ENCODE results near the gene AVL9. TPM values are rescaled to one million over a fixed set of nuclear protein-coding genes. Genes with fewer than 3 reads are reported as not detected.
"Not testable (repeated sequence)": the region's sequence is repeated elsewhere in the genome, so short reads cannot be mapped to it uniquely, and the experiment has no call there.

Gene AVL9
- total and polyA plus RNA-seq, 8 donors: 4.6 to 23.4 (median 17.2) TPM

DNA sequence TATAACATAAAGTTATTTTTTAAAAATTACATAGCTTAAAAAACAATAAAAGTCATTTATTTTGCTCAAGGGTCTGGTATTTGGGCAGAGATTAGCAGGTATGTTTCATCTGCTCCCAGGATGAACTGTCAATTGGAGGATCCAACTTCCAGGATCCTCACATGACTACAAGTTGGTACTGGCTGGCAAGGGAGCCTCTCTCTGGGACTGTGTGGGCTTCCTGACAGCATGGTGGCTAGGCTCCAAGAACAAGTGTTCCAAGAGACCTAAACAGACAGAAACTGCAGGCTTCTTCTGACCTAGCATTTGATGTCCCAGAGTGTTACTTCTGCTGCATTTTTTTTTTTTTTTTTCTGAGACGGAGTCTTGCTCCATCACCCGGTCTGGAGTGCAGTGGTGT is 107.2 kb downstream of the AVL9 start:
- FAIRE-seq (no peak), DNase-seq (no peak), ATAC-seq (no peak)
- Histone ChIP-seq H3K36me3 (no peaks in the 10 kb centered on the region), H3K27me3 (no peaks in the 10 kb centered on the region), H3K27ac (no peak overlapping the region), H3K4me3 (no peak overlapping the region), H3K4me1 (no peaks in the 10 kb centered on the region), H3K9me3 (no peaks in the 10 kb centered on the region)
- no peak for TF ChIP-seq CTCF (IDR thresholded peaks at IDR 0.05)
- intact Hi-C loops (cut with DNase I): no loop called here
- 93 to 100% methylated on average over 2 of the region's 2 CpGs for WGBS, 2 donors

GRCh38 chr7:32603492-32603891 is 108.2 kb downstream of the AVL9 start:
- FAIRE-seq; H3K9me3 ChIP-seq; H3K4me3 ChIP-seq; intact Hi-C loops (cut with DNase I); ATAC-seq; H3K27me3 ChIP-seq; H3K36me3 ChIP-seq; H3K4me1 ChIP-seq; DNase-seq; H3K27ac ChIP-seq: not testable (repeated sequence)
- 96 to 97% methylated on average over 3 of the region's 3 CpGs for WGBS, 2 donors

- H3K27me3 ChIP-seq; H3K27ac ChIP-seq; H3K36me3 ChIP-seq; DNase-seq; ATAC-seq; H3K4me3 ChIP-seq; intact Hi-C loops (cut with DNase I); H3K9me3 ChIP-seq; FAIRE-seq; H3K4me1 ChIP-seq: not testable (repeated sequence)
- 78 to 88% methylated on average over 7 of the region's 7 CpGs for WGBS, 2 donors
These were observed 108.8 kb downstream of the AVL9 start for GRCh38 chr7:32604047-32604446.

- no peak for FAIRE-seq
These were observed 109.7 kb downstream of the AVL9 start for GRCh38 chr7:32605032-32605431.

GRCh38 chr7:32609463-32609862 is 114.2 kb downstream of the AVL9 start:
- no peak for FAIRE-seq

More at GRCh38 chr7:32605032-32605431, 109.7 kb downstream of the AVL9 start:
- Histone ChIP-seq H3K4me1 (no peaks in the 10 kb centered on the region), H3K4me3 (no peak overlapping the region), H3K9me3 (no peaks in the 10 kb centered on the region), H3K27ac (no peak overlapping the region), H3K27me3 (no peaks in the 10 kb centered on the region), H3K36me3 (no peaks in the 10 kb centered on the region)
- DNase-seq: no peak
- no peak for TF ChIP-seq CTCF (IDR thresholded peaks at IDR 0.05)
- intact Hi-C loops (cut with DNase I): no loop called here
- ATAC-seq: no peak

More at GRCh38 chr7:32609463-32609862, 114.2 kb downstream of the AVL9 start:
- Histone ChIP-seq H3K9me3 (no peaks in the 10 kb centered on the region), H3K4me3 (no peak overlapping the region), H3K4me1 (no peaks in the 10 kb centered on the region), H3K36me3 (no peaks in the 10 kb centered on the region), H3K27ac (no peak overlapping the region), H3K27me3 (no peaks in the 10 kb centered on the region)
- intact Hi-C loops (cut with DNase I): no loop called here
- no peak for TF ChIP-seq CTCF (IDR thresholded peaks at IDR 0.05)
- WGBS, 2 donors: 91% methylated on average over 4 of the region's 4 CpGs
- DNase-seq: no peak
- no peak for ATAC-seq

All from pancreas (tissue), 10 donors.